PFSK-1 (cell line): ENCODE results near the gene GLRX5.

Experiments used
- FOXP2 ChIP-seq: optimal IDR thresholded peaks from 2 replicates; pipeline ENCODE3; 2011; ENCODE audit warnings: borderline replicate concordance, control low read depth, inconsistent platforms; ENCODE audit not compliant: insufficient read depth; ENCODE audit errors: extremely low read length, extremely low read depth
- POLR2AphosphoS5 ChIP-seq: IDR thresholded peaks from 2 replicates; pipeline ENCODE4 v1.6.1; 2012; ENCODE audit warnings: low read depth, mild to moderate bottlenecking, control low read depth, low read length, moderate library complexity
- SIN3A ChIP-seq: IDR thresholded peaks from 2 replicates; pipeline ENCODE4 v1.6.1; 2012; ENCODE audit warnings: mild to moderate bottlenecking, low read length, moderate library complexity, borderline replicate concordance; ENCODE audit not compliant: insufficient read depth
- TAF1 ChIP-seq: IDR thresholded peaks from 2 replicates; pipeline ENCODE4 v1.6.1; 2012; ENCODE audit warnings: low read length, control low read depth, borderline replicate concordance; ENCODE audit not compliant: insufficient read depth
- TF ChIP-seq, protein P1 (sequence below), 2 experiments: IDR thresholded peaks; 2 replicates each; pipeline versions ENCODE4 v1.6.1 to v1.8.0; 2011 to 2012; ENCODE audit warnings: low read depth in 2 of 2, low read length in 2 of 2, control low read depth in 1 of 2, inconsistent platforms in 1 of 2, mild to moderate bottlenecking in 1 of 2, moderate library complexity in 1 of 2; ENCODE audit not compliant: insufficient read depth in 1 of 2

GLRX5 gene

DNA sequence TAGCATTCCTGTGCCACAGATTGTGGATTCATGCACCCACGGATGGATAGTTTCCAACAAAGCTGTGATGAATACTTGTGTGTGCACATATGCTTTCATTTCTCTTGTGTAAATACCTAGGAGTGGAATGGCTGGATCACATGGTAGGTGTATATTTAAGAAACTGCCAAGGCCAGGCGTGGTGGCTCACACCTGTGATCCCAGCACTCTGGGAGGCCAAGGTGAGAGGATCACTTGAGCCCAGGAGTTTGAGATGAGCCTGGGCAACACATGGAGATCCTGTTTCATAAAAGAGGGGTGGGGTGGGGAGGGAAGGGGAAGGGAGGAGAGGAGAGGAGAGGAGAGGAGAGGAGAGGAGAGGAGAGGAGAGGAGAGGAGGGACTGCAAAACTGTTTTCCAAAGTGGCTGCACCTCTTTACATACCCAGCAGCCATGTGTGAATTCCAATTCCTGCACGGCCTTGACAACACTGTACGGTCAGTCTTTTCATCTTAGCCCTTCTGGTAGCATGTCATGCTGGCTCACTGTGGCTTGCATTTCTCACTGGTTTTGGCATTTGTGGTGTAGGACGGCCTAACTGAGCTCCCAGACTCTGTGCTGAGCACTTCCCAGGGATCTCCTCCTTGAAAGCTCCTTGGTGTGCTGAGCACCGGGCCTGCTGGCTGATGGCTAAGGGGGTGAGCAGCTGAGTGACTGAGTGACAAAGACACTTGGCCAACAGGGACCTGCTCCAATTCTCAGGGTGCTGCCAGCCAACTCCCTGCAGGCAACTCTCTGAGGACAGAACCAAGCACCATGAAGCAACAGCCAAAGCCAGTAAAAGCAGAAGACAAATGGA lies 46.3 kb upstream of the GLRX5 start:
- no peak for TF ChIP-seq FOXP2
- TF ChIP-seq SIN3A: no peak
- TF ChIP-seq POLR2AphosphoS5: no peak
- TF ChIP-seq TAF1: no peak
- TF ChIP-seq, protein P1, sequence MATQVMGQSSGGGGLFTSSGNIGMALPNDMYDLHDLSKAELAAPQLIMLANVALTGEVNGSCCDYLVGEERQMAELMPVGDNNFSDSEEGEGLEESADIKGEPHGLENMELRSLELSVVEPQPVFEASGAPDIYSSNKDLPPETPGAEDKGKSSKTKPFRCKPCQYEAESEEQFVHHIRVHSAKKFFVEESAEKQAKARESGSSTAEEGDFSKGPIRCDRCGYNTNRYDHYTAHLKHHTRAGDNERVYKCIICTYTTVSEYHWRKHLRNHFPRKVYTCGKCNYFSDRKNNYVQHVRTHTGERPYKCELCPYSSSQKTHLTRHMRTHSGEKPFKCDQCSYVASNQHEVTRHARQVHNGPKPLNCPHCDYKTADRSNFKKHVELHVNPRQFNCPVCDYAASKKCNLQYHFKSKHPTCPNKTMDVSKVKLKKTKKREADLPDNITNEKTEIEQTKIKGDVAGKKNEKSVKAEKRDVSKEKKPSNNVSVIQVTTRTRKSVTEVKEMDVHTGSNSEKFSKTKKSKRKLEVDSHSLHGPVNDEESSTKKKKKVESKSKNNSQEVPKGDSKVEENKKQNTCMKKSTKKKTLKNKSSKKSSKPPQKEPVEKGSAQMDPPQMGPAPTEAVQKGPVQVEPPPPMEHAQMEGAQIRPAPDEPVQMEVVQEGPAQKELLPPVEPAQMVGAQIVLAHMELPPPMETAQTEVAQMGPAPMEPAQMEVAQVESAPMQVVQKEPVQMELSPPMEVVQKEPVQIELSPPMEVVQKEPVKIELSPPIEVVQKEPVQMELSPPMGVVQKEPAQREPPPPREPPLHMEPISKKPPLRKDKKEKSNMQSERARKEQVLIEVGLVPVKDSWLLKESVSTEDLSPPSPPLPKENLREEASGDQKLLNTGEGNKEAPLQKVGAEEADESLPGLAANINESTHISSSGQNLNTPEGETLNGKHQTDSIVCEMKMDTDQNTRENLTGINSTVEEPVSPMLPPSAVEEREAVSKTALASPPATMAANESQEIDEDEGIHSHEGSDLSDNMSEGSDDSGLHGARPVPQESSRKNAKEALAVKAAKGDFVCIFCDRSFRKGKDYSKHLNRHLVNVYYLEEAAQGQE (IDR thresholded peaks at IDR 0.05; ENCODE audit: insufficient read depth in 1 of 2, low read depth in 2 of 2, low read length in 2 of 2): no peak

- TF ChIP-seq FOXP2: no peak
- TF ChIP-seq, protein P1 (IDR thresholded peaks at IDR 0.05; ENCODE audit: insufficient read depth in 1 of 2, low read depth in 2 of 2, low read length in 2 of 2): no peak
- TF ChIP-seq SIN3A: no peak
- TF ChIP-seq POLR2AphosphoS5: no peak
- no peak for TF ChIP-seq TAF1
These were observed 45.4 kb upstream of the GLRX5 start for GRCh38 chr14:95489214-95490137.

DNA sequence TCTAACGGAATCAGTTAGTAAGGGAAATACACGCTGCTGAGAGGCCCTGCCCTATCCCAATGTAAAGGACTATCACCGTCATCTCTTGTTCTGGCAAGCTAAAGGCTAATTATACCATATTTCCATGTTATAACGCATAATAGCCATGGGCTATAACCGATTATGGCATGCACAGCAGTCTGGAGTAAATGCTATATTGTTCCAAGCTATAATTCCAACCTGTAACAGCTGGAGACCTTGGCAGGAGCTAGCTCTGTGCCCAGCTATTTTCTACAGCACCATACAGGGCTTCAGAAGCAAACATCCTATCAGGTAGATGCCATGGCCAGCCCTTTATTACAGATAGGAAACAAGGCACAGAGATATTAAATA lies 44.7 kb upstream of the GLRX5 start:
- TF ChIP-seq FOXP2 (no peak), SIN3A (no peak), POLR2AphosphoS5 (no peak), TAF1 (no peak)
- TF ChIP-seq, protein P1 (IDR thresholded peaks at IDR 0.05; ENCODE audit: insufficient read depth in 1 of 2, low read depth in 2 of 2, low read length in 2 of 2): no peak

DNA sequence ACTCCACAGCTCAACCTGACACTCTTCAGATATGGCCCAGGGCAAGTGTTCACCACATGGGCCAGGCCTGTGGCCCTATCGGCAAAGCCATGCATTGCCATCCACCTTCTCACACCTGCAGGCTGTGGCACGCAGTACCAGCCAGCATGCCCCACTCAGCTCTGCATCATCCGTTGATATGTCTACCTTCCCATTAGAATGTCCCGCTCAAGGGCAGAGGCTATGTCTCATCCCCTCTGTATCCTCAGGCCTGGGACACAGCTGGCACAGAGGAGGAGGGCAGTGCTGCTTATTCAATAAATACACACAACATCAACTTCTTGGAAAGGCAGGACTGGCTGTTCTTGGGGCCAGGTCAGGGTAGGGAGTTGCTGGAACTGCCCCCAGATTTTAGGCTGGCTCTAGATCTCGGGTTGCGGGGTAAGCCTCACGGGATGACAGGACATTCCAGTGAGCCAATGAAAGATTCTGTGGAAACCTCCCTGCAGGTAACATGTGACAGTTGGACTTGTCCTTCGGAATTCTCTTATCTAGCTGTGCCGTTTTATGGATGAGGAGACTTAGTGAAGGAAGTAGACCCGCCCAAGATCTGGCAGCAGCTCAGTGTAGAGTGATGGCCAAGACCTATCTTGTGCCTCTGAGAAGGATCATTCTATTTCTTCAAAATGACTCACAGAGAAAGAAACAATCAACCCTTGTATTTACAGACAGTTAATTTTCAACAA lies 44.0 kb upstream of the GLRX5 start:
- no peak for TF ChIP-seq FOXP2
- no peak for TF ChIP-seq SIN3A
- no peak for TF ChIP-seq TAF1
- TF ChIP-seq POLR2AphosphoS5: no peak
- TF ChIP-seq, protein P1 (IDR thresholded peaks at IDR 0.05; ENCODE audit: insufficient read depth in 1 of 2, low read depth in 2 of 2, low read length in 2 of 2): no peak
